HEK293T (cell line): ENCODE data around the gene RIBC1.

Experiments
- ARNT ChIP-seq: fragments of 450-650 bp; IDR thresholded peaks from 2 replicates; pipeline ENCODE4 v1.6.1; 2017; ENCODE audit warnings: mild to moderate bottlenecking
- BHLHE40 ChIP-seq: fragments of 450-650 bp; IDR thresholded peaks from 2 replicates; pipeline ENCODE4 v1.6.1; 2016; ENCODE audit warnings: mild to moderate bottlenecking, moderate library complexity, borderline replicate concordance
- CTBP1 ChIP-seq: fragments of 450-650 bp; IDR thresholded peaks from 2 replicates; pipeline ENCODE4 v1.6.1; 2016; ENCODE audit warnings: borderline replicate concordance
- ELF4 ChIP-seq: fragments of 450-650 bp; IDR thresholded peaks from 2 replicates; pipeline ENCODE4 v1.6.1; 2017; ENCODE audit warnings: antibody characterized with exemption
- FOXA1 ChIP-seq: fragments of 450-650 bp; IDR thresholded peaks from 2 replicates; pipeline ENCODE4 v1.6.1; 2016; ENCODE audit warnings: mild to moderate bottlenecking
- FOXK2 ChIP-seq: fragments of 450-650 bp; IDR thresholded peaks from 2 replicates; pipeline ENCODE4 v1.6.1; 2016; ENCODE audit warnings: mild to moderate bottlenecking
- HDGF ChIP-seq: fragments of 450-650 bp; IDR thresholded peaks from 2 replicates; pipeline ENCODE4 v1.6.1; 2017; ENCODE audit warnings: antibody characterized with exemption, borderline replicate concordance
- L3MBTL2 ChIP-seq: fragments of 450-650 bp; conservative IDR thresholded peaks from 2 replicates; pipeline ENCODE4 v1.6.1; 2016; ENCODE audit warnings: mild to moderate bottlenecking
- LEF1 ChIP-seq: fragments of 450-650 bp; IDR thresholded peaks from 2 replicates; pipeline ENCODE4 v1.6.1; 2017; ENCODE audit warnings: mild to moderate bottlenecking, borderline replicate concordance
- NFRKB ChIP-seq: fragments of 450-650 bp; IDR thresholded peaks from 2 replicates; pipeline ENCODE4 v1.6.1; 2016; ENCODE audit warnings: mild to moderate bottlenecking, moderate library complexity
- SP1 ChIP-seq: fragments of 450-650 bp; IDR thresholded peaks from 2 replicates; pipeline ENCODE4 v1.6.1; 2017
- SUZ12 ChIP-seq: fragments of 450-650 bp; IDR thresholded peaks from 2 replicates; pipeline ENCODE4 v1.6.1; 2016; ENCODE audit warnings: mild to moderate bottlenecking
- ZNF384 ChIP-seq: fragments of 450-650 bp; IDR thresholded peaks from 2 replicates; pipeline ENCODE4 v1.6.1; 2016

GRCh38 chrX:53440101-53440500 lies 17.4 kb downstream of the RIBC1 start:
- TF ChIP-seq SP1 (no peak), FOXK2 (no peak), ARNT (no peak), LEF1 (no peak), FOXA1 (no peak), HDGF (no peak), CTBP1 (no peak), ZNF384 (no peak), BHLHE40 (no peak), ELF4 (no peak), L3MBTL2 (no peak), SUZ12 (no peak), NFRKB (no peak)
